A673 (cell line): ENCODE measurements around the gene ERGIC3. TPM values are rescaled to one million over a fixed set of nuclear protein-coding genes. Genes with fewer than 3 reads are reported as not detected.
"Not testable (repeated sequence)": the region's sequence is repeated elsewhere in the genome, so short reads cannot be mapped to it uniquely, and the experiment has no call there.

ENCODE experiments used
- BruUV-seq: library from RNA; stranded (reverse); fragments of 400-500 nt; replicated peaks from 2 replicates; lab custom pipeline; 2021; lab: Mats Ljungman, UMichigan
- CTCF ChIA-PET: fragments of 300-600 bp; sonication (Branson Sonifier 250); formaldehyde crosslinking; loops from one replicate; lab custom pipeline; 2022; ENCODE audit warnings: antibody characterized with exemption; lab: Charles Lee
- POLR2A ChIA-PET: fragments of 300-600 bp; sonication (Branson Sonifier 250); formaldehyde crosslinking; loops from one replicate; lab custom pipeline; 2022; ENCODE audit warnings: antibody characterized with exemption; ENCODE audit not compliant: low non-redundant PET; lab: Charles Lee
- DNase-seq: peaks from one replicate; pipeline ENCODE4 v3.0.0-alpha.2; 2015; ENCODE audit warnings: low spot score
- H3K27ac ChIP-seq: fragments of 200-600 bp; sonication (generic); 2 replicates; pipeline ENCODE4 v1.5.1; 2016; ENCODE audit warnings: mixed run types, low read depth, mild to moderate bottlenecking, mixed read lengths, antibody characterized with exemption, low read length; ENCODE audit not compliant: poor library complexity, severe bottlenecking
- H3K27me3 ChIP-seq: fragments of 200-600 bp; sonication (generic); replicated peaks from 2 replicates; pipeline ENCODE4 v1.6.1; 2017; ENCODE audit warnings: mixed run types, low read depth, mild to moderate bottlenecking, mixed read lengths, antibody characterized with exemption, low read length; ENCODE audit not compliant: insufficient read depth, poor library complexity
- H3K36me3 ChIP-seq: fragments of 200-600 bp; sonication (generic); 2 replicates; pipeline ENCODE4 v1.6.1; 2016; ENCODE audit warnings: mixed run types, mild to moderate bottlenecking, mixed read lengths, antibody characterized with exemption, low read length; ENCODE audit not compliant: insufficient read depth, poor library complexity, severe bottlenecking
- H3K4me1 ChIP-seq: fragments of 200-600 bp; sonication (generic); 2 replicates; pipeline ENCODE4 v1.6.1; 2017; ENCODE audit warnings: mixed run types, mild to moderate bottlenecking, mixed read lengths, antibody characterized with exemption, low read length; ENCODE audit not compliant: insufficient read depth, poor library complexity, severe bottlenecking
- H3K4me3 ChIP-seq: fragments of 200-600 bp; sonication (generic); 2 replicates; pipeline ENCODE4 v1.5.1; 2016; ENCODE audit warnings: low read depth, mixed run types, mild to moderate bottlenecking, mixed read lengths, low read length; ENCODE audit not compliant: poor library complexity, severe bottlenecking
- H3K9me3 ChIP-seq: fragments of 200-600 bp; sonication (generic); 2 replicates; pipeline ENCODE4 v1.6.1; 2016; ENCODE audit warnings: mixed run types, low read depth, mild to moderate bottlenecking, mixed read lengths, antibody characterized with exemption, low read length; ENCODE audit not compliant: poor library complexity, severe bottlenecking
- EZH2 ChIP-seq: fragments of 200-600 bp; sonication (generic); IDR thresholded peaks from 2 replicates; pipeline ENCODE4 v1.6.1; 2017; ENCODE audit warnings: borderline replicate concordance, low read depth, mild to moderate bottlenecking, mixed read lengths, antibody characterized with exemption, low read length; ENCODE audit not compliant: poor library complexity, severe bottlenecking
- intact Hi-C: fragments of 100-400 bp; cut with micrococcal nuclease; formaldehyde crosslinking; loops from one replicate; pipeline ENCODE4 v1.10.0; 2022; ENCODE audit not compliant: unreplicated experiment
- total RNA-seq: library from RNA; stranded (reverse); gene quantifications from 2 replicates; pipeline ENCODE4 v1.2.3, GENCODE V29; 2021
- TF ChIP-seq, protein P1 (sequence below): fragments of 300-800, 200-600 bp; sonication (generic); conservative IDR thresholded peaks from 2 replicates; pipeline ENCODE4 v1.5.1; 2017; ENCODE audit warnings: low read depth, mild to moderate bottlenecking, antibody characterized with exemption, low read length, moderate library complexity, mixed read lengths

The ERGIC3 gene
- total RNA-seq, 1 experiment from 2014 or later: 256 TPM

GRCh38 chr20:35517125-35517524, 24.8 kb upstream of the ERGIC3 start:
- no TSS peak for BruUV-seq
- intact Hi-C loops: no loop called here
- POLR2A ChIA-PET: no interaction called here

GRCh38 chr20:35517767-35518166, 24.1 kb upstream of the ERGIC3 start:
- POLR2A ChIA-PET, DNase-seq, H3K27me3 ChIP-seq, H3K4me1 ChIP-seq, H3K4me3 ChIP-seq, H3K36me3 ChIP-seq, intact Hi-C loops, CTCF ChIA-PET, H3K27ac ChIP-seq, H3K9me3 ChIP-seq, BruUV-seq: not testable (repeated sequence)

More at GRCh38 chr20:35517125-35517524, 24.8 kb upstream of the ERGIC3 start:
- Histone ChIP-seq H3K27me3 (no peaks in the 10 kb centered on the region), H3K9me3 (no peaks in the 10 kb centered on the region), H3K36me3 (peaks cover 12% of the 10 kb centered on the region), H3K4me3 (no peak overlapping the region), H3K27ac (no peak overlapping the region), H3K4me1 (no peaks in the 10 kb centered on the region)
- CTCF ChIA-PET: no interaction called here
- TF ChIP-seq EZH2: no peak
- TF ChIP-seq, protein P1, sequence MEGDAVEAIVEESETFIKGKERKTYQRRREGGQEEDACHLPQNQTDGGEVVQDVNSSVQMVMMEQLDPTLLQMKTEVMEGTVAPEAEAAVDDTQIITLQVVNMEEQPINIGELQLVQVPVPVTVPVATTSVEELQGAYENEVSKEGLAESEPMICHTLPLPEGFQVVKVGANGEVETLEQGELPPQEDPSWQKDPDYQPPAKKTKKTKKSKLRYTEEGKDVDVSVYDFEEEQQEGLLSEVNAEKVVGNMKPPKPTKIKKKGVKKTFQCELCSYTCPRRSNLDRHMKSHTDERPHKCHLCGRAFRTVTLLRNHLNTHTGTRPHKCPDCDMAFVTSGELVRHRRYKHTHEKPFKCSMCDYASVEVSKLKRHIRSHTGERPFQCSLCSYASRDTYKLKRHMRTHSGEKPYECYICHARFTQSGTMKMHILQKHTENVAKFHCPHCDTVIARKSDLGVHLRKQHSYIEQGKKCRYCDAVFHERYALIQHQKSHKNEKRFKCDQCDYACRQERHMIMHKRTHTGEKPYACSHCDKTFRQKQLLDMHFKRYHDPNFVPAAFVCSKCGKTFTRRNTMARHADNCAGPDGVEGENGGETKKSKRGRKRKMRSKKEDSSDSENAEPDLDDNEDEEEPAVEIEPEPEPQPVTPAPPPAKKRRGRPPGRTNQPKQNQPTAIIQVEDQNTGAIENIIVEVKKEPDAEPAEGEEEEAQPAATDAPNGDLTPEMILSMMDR: no peak
- DNase-seq: no peak

GRCh38 chr20:35518955-35519354, 22.9 kb upstream of the ERGIC3 start:
- intact Hi-C loops: no loop called here
- BruUV-seq: no TSS peak
- no peaks in the 10 kb centered on the region for H3K4me1 ChIP-seq
- H3K9me3 ChIP-seq: no peaks in the 10 kb centered on the region
- no peak overlapping the region for H3K27ac ChIP-seq
- H3K27me3 ChIP-seq: no peaks in the 10 kb centered on the region
- no peak for DNase-seq
- H3K4me3 ChIP-seq: no peak overlapping the region
- ChIA-PET CTCF (no interaction called here), POLR2A (no interaction called here)
- no peak for TF ChIP-seq EZH2
- TF ChIP-seq, protein P1: no peak
- H3K36me3 ChIP-seq: no peaks in the 10 kb centered on the region

- ChIA-PET POLR2A (no interaction called here), CTCF (interaction anchor here (0.8 kb wide), 1 partner anchor 14 kb away, joined by 3 read pairs; no protein-coding TSS in a partner anchor)
- no TSS peak for BruUV-seq
- intact Hi-C loops: no loop called here
- no peaks in the 10 kb centered on the region for H3K27me3 ChIP-seq
- no peaks in the 10 kb centered on the region for H3K36me3 ChIP-seq
- H3K27ac ChIP-seq: no peak overlapping the region
- peaks cover 4% of the 10 kb centered on the region for H3K4me1 ChIP-seq
- H3K4me3 ChIP-seq: no peak overlapping the region
- no peak for TF ChIP-seq EZH2
- TF ChIP-seq, protein P1: peak; percentile 58
- H3K9me3 ChIP-seq: no peaks in the 10 kb centered on the region
- peak; percentile 53 for DNase-seq
These were observed 18.5 kb upstream of the ERGIC3 start for GRCh38 chr20:35523298-35523888.
